ENCODE results near the gene KCNQ1OT1.

KCNQ1OT1 gene

DNA sequence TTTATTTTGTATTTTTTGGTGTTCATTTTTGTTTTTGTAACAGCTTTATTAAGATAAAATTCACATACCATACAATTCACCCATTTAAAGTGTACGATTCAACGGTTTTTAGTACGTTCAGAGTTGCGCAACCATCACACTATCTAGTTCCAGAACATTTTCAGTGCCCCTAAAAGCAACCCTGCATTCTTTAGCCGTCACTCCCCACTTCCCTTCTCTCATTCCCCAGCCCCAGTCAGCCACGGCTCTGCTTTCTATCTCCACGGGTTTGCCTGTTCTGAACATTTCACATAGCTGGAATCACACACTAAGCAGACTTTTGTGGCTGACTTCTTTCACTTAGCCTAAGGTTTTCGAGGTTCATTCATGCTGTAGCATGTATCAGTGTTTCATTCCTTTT is 9.6 kb upstream of the KCNQ1OT1 start:
- no peak for DNase-seq (ENCODE audit: extremely low read depth, low read depth)
- TF ChIP-seq, protein P1, sequence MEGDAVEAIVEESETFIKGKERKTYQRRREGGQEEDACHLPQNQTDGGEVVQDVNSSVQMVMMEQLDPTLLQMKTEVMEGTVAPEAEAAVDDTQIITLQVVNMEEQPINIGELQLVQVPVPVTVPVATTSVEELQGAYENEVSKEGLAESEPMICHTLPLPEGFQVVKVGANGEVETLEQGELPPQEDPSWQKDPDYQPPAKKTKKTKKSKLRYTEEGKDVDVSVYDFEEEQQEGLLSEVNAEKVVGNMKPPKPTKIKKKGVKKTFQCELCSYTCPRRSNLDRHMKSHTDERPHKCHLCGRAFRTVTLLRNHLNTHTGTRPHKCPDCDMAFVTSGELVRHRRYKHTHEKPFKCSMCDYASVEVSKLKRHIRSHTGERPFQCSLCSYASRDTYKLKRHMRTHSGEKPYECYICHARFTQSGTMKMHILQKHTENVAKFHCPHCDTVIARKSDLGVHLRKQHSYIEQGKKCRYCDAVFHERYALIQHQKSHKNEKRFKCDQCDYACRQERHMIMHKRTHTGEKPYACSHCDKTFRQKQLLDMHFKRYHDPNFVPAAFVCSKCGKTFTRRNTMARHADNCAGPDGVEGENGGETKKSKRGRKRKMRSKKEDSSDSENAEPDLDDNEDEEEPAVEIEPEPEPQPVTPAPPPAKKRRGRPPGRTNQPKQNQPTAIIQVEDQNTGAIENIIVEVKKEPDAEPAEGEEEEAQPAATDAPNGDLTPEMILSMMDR (IDR thresholded peaks at IDR 0.05; ENCODE audit: low read depth, low read length) = no peak

DNA sequence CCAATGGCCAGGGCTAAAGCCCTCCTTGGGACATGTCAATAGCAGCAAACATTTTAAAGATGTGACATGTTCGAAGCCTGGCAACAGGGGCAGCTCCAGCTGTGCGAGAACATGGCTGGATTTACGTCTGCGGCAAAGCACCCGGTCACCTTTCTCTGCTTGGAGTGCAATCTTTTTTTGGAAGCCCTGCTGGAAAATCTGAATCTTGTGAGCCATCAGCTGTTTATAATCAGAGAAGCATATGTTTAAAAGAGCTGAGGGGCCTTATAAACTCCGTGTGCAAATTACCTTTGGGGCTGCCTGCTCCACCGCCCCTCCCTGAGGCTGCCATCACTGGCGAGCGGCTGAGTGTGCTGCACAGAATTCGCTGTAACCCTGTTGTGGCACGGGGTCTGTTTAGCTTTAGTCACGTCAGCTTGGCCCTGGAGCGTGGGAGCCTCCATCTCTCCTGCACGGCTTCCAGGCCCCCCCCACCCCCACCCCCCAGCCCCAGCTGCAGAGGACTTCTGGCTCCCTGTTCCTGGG is 9.0 kb upstream of the KCNQ1OT1 start:
- TF ChIP-seq, protein P1 (IDR thresholded peaks at IDR 0.05; ENCODE audit: low read depth, low read length) = no peak
- DNase-seq (ENCODE audit: extremely low read depth, low read depth) = no peak

DNA sequence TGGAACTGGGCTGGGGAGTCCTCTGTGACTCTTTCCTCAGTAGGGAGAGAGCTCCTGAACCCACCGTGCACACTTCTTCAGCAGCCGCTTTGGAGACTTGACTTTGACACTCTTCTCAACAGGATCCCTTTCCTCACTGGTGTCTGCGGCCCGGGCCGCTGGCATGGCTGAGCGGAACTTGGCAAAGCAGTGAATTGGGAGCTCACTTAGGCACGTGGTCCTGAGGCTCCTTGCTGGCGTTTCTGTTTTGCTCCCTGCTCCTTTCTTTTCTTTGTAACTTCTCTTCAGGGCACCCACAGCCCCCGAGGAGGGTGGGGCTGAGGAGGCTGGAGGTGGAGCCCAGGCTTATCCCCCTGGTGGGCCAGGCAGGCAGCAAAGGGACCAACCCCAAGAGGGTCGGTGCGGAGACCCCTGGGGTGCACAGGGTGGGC is 8.4 kb upstream of the KCNQ1OT1 start:
- no peak for DNase-seq (ENCODE audit: extremely low read depth, low read depth)
- TF ChIP-seq, protein P1 (IDR thresholded peaks at IDR 0.05; ENCODE audit: low read depth, low read length) = no peak

DNA sequence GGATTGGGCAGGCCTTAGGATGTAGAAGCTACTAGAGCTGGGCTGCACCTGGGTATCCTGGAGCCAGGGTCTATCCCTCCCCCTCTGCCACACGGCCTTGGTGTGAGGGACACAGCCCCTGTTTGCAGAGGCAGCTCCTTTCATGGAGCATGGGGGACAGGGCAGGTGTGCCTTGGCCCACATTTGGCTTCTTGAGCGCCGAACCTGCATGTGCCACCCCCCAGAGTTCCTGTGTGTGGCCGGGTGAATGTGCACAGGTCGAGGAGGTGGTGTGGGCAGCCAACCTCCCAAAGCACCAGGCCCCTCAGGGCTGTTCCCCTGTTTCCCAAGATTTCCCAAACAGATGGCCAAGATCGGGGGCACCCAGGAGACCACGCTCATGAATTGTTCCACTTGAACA is 7.9 kb upstream of the KCNQ1OT1 start:
- TF ChIP-seq, protein P1 (IDR thresholded peaks at IDR 0.05; ENCODE audit: low read depth, low read length) = no peak
- no peak for DNase-seq (ENCODE audit: extremely low read depth, low read depth)

DNA sequence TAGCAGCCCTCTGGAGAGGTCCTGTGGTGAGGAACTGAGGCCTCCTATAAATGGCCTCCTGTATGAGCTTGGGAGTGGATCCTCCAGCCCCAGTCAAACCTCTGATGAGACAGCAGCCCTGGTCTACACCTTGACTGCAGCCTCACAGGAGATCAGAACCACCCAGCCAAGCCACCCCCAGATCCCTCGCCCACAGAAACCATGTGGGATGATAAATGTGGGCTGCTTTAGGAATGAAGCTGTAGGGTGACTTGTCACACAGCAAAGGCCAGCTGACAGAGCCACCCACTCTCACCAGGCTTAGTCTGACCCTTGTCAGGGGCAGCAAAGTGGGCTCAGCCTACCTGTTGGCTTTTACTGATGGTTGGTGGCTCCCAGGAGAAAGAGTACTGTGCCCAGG is 6.5 kb upstream of the KCNQ1OT1 start:
- TF ChIP-seq, protein P1 (IDR thresholded peaks at IDR 0.05; ENCODE audit: low read depth, low read length) = no peak
- no peak for DNase-seq (ENCODE audit: extremely low read depth, low read depth)

DNA sequence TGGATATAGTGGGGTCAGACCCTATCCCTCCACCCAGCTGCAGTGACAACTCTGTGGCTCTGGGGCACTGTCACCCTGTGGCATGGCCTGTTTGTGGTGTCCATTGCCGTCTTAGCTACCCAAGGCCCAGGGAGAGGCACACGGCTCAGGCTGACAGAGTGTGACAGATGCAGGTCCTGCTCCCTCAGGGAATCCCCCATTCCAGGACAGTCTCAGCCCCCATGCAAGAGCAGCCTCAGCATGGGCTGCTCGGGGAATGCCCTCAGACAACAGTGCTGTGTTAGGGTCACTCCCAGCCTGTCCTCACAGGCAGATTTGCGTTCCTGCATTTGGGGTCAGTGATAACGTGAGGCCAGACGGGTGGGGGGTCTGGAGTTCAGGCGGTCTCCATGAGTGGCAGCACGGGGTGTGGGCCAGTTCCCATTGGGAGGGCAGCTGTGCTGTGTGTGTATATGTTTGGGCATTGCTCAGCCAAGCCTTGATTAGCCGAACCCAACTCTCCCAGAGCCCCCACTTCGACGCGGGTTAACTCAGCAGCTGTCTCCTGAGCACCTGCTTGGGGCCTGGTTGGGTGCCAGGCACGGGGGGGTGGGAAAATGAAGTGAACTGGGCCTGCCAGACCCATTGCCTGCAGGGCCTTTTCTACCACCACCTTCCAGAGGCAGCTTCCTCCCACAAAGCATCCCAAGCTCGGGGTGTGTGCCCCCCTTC is 5.3 kb upstream of the KCNQ1OT1 start:
- TF ChIP-seq, protein P1 (IDR thresholded peaks at IDR 0.05; ENCODE audit: low read depth, low read length) = no peak
- no peak for DNase-seq (ENCODE audit: extremely low read depth, low read depth)

DNA sequence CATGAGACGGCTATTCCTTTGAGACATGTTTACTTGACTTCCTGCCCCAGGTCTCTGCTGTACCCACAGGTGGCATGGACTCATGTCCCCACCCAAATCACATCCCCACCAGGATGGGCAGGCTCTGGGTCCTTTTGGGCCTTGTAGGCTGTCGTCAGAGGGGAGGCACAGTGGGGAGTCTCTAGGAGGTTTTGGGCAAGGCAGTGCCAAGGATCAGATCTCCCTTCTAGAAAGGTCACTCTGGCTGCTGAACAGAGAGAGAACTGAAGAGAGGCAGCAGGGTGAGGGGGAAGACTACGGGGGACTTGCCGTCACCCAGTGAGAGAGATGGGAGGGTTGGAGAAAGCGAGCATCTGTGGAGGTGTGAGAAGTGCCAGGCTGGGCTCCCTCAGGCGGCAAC is 4.6 kb upstream of the KCNQ1OT1 start:
- TF ChIP-seq, protein P1 (IDR thresholded peaks at IDR 0.05; ENCODE audit: low read depth, low read length) = no peak
- DNase-seq (ENCODE audit: extremely low read depth, low read depth) = no peak

Data from AG09319 (cell line).